Measurements from ENCODE around the gene CCDC159. TPM values are rescaled to one million over a fixed set of nuclear protein-coding genes. Genes with fewer than 3 reads are reported as not detected.
"Not testable (repeated sequence)": the region's sequence is repeated elsewhere in the genome, so short reads cannot be mapped to it uniquely, and the experiment has no call there.

Gene CCDC159
- total RNA-seq, 1 donor from 2014 or later: 14.6 TPM

DNA sequence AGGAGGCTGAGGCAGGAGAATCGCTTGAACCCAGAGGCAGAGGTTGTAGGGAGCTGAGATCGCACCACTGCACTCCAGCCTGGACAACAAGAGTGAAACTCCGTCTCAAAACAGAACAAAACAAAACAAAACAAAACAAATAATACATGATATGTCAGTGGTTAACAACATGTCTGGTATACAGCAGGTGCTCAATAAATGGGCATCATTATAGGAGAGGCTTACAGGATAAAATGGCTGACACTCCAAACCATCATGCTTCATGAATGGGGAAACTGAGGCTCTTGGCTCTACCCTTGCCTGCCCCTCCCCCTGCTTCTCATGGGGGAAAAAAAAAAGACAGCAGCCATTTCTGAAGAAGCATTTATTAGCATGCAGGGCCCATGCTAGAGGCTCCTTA lies 3.9 kb upstream of the CCDC159 start:
- no peak overlapping the region for H3K27ac Mint-ChIP-seq
- H3K9me3 Mint-ChIP-seq: no peaks in the 10 kb centered on the region
- no peak overlapping the region for H3K4me3 Mint-ChIP-seq (ENCODE audit: low read depth)
- peaks cover 3% of the 10 kb centered on the region for H3K36me3 Mint-ChIP-seq (ENCODE audit: low read depth)
- H3K27me3 Mint-ChIP-seq (ENCODE audit: low read depth): no peaks in the 10 kb centered on the region
- DNase-seq (ENCODE audit: low spot score): no peak
- peaks cover 32% of the 10 kb centered on the region for H3K4me1 Mint-ChIP-seq (ENCODE audit: low read depth)
- intact Hi-C loops (cut with micrococcal nuclease): no loop called here

DNA sequence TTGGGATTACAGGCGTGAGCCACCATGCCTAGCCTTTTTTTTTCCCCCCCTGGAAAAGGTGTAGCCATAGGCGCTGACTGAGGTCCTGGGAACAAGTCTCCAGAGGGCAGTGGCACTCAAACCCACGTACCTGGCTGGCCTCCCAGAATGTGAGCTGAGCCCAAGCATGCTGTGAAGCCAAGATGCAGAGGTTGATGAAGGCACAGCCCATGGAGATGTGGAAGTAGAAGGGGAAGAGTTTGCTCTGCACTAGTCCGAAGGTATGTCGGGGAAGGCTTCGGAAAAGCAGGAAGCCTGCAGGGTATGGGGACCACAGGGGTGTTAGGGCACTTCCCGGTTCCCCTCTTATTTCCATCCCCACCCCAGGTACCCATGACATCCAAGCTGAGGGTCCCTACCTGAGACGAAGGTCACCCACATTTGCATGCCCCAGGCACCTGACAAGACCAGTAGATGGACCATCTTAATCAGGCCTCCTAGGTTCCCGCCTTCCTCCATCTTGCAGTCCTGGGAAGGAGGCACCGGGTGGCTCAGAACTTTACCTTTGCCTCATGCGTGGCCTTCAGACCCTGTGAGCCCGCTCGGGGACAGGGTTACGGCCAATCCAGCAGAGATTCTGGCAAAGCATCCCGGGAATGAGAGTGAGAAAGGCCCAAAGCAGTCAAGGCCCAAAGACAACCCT lies 1.1 kb upstream of the CCDC159 start:
- H3K27ac Mint-ChIP-seq: peak overlapping the region; percentile 94
- H3K27me3 Mint-ChIP-seq (ENCODE audit: low read depth): no peaks in the 10 kb centered on the region
- peaks cover 11% of the 10 kb centered on the region for H3K36me3 Mint-ChIP-seq (ENCODE audit: low read depth)
- peaks cover 20% of the 10 kb centered on the region for H3K4me1 Mint-ChIP-seq (ENCODE audit: low read depth)
- peaks cover 12% of the 10 kb centered on the region for H3K9me3 Mint-ChIP-seq
- no peak for DNase-seq (ENCODE audit: low spot score)
- intact Hi-C loops (cut with micrococcal nuclease): no loop called here
- peak overlapping the region; percentile 96 for H3K4me3 Mint-ChIP-seq (ENCODE audit: low read depth)

DNA sequence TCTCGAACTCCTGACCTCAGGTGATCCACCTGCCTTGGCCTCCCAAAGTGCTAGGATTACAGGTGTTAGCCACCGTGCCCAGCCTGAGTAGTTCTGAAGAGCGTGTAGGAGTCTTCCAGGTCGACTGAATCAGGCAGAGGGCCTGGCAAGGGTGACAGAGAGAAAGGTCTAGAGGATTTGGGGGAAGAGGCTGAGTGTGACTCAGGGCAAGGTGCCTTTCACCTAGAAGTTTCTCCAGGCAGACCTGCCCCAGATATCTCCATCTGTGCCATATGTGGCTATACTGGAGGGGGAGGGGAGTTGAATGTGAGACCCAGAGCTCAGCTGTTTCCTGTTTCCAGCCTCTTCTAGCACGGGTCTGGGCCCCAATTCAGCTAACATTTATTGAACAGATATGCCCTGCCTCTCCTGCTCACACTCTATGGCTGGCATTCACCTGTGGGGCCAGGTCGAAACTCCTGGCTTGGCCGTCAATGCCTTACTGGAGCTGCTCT lies 1.3 kb downstream of the CCDC159 start:
- Mint-ChIP-seq H3K27me3 (ENCODE audit: low read depth) (no peaks in the 10 kb centered on the region), H3K27ac (no peak overlapping the region), H3K36me3 (ENCODE audit: low read depth) (peaks cover 7% of the 10 kb centered on the region), H3K4me1 (ENCODE audit: low read depth) (peaks cover 20% of the 10 kb centered on the region), H3K4me3 (ENCODE audit: low read depth) (peak overlapping the region; percentile 96), H3K9me3 (peaks cover 12% of the 10 kb centered on the region)
- no peak for DNase-seq (ENCODE audit: low spot score)
- intact Hi-C loops (cut with micrococcal nuclease): loop anchor here (2.0 kb wide), 1 partner anchor 27 kb away; the partner anchor contains the start of gene SWSAP1

DNA sequence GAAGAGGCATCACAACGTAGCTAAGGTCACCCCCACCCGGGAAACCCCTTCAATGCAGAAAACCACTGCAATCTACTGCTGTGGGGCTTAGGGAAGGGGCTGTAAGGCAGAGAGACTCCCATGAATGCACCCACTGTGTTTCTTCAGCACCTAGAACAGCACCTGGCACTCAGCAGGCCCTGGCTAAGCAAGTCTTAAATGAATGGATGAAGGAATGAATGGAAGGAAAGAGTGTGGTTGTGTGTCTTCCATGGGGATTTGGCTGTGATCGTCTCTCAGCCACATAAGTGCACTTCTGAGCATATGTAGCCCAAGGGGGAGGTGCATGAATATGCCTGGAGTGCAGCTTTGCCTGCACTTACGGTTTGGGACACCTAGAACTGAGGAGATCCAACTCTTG lies 2.9 kb downstream of the CCDC159 start:
- Mint-ChIP-seq H3K27ac (no peak overlapping the region), H3K9me3 (peaks cover 12% of the 10 kb centered on the region), H3K4me3 (ENCODE audit: low read depth) (no peak overlapping the region), H3K36me3 (ENCODE audit: low read depth) (peaks cover 7% of the 10 kb centered on the region), H3K4me1 (ENCODE audit: low read depth) (peaks cover 20% of the 10 kb centered on the region), H3K27me3 (ENCODE audit: low read depth) (no peaks in the 10 kb centered on the region)
- intact Hi-C loops (cut with micrococcal nuclease): no loop called here
- no peak for DNase-seq (ENCODE audit: low spot score)

- H3K27me3 Mint-ChIP-seq (ENCODE audit: low read depth); H3K4me1 Mint-ChIP-seq (ENCODE audit: low read depth); H3K9me3 Mint-ChIP-seq; H3K36me3 Mint-ChIP-seq (ENCODE audit: low read depth); H3K27ac Mint-ChIP-seq; DNase-seq (ENCODE audit: low spot score); H3K4me3 Mint-ChIP-seq (ENCODE audit: low read depth); intact Hi-C loops (cut with micrococcal nuclease): not testable (repeated sequence)
Observed at GRCh38 chr19:11354102-11354501, 7.8 kb downstream of the CCDC159 start.

DNA sequence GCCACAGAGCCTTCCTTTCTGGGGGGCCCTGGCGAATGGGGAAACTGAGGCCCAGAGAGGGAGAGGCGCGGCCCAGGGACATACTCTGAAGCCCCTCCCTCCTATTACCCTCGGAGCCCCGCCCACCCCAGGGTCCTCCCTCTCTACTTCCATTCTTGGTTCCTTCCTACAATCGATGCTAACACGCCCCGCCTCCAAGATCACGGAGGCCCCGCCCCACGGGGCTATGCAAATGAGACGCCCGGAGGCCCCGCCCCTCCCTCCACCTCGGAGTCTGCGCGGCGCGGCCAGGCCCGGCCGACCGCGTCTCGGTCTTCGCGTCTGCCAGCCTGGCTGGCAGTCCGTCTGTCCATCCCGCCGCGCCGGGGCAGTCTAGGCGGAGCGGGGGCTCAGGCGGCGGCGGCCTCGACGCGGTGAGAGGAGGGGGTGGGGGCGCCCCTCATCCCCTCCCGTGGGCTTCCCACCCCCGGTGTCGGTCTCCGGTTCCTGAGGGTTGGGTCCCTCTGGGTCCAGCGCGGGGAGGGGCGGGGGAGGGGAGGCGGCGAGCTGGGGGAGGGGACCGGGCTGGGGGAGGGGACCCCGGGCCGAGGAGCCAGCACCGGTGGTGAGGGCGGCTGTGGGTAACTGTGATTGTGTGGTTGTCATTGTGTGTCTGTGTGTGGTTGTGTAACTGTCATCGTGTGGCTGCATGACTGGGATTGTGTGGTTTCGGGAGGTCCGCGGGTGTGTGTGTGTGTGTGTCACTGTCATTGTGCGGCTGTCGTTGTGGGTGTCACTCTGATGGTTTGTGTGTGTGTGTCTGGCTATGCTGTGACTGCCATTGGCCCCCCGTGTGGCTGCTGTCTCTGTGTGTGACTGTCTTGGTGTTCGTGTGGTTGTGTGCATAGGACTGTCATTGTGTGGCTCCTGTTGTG lies 9.1 kb downstream of the CCDC159 start, which contains the start of gene PLPPR2:
TSS of gene PLPPR2 (plus strand) at position 273 of the 914 bp plus-strand sequence. CDS start 2,242 bp downstream, outside the sequence.
- intact Hi-C loops (cut with micrococcal nuclease): loop anchor here (1.0 kb wide), 1 partner anchor 19 kb away; the partner anchor contains the start of gene SWSAP1
- Mint-ChIP-seq H3K4me1 (ENCODE audit: low read depth) (peaks cover 7% of the 10 kb centered on the region), H3K36me3 (ENCODE audit: low read depth) (no peaks in the 10 kb centered on the region), H3K9me3 (no peaks in the 10 kb centered on the region), H3K27me3 (ENCODE audit: low read depth) (peaks cover 5% of the 10 kb centered on the region), H3K4me3 (ENCODE audit: low read depth) (peak within 1 kb of the TSS; percentile 72), H3K27ac (no peak within 1 kb of the TSS)
- peak; percentile 80 for DNase-seq (ENCODE audit: low spot score)

GRCh38 chr19:11356074-11356397 lies 9.7 kb downstream of the CCDC159 start:
- intact Hi-C loops (cut with micrococcal nuclease): no loop called here

DNA sequence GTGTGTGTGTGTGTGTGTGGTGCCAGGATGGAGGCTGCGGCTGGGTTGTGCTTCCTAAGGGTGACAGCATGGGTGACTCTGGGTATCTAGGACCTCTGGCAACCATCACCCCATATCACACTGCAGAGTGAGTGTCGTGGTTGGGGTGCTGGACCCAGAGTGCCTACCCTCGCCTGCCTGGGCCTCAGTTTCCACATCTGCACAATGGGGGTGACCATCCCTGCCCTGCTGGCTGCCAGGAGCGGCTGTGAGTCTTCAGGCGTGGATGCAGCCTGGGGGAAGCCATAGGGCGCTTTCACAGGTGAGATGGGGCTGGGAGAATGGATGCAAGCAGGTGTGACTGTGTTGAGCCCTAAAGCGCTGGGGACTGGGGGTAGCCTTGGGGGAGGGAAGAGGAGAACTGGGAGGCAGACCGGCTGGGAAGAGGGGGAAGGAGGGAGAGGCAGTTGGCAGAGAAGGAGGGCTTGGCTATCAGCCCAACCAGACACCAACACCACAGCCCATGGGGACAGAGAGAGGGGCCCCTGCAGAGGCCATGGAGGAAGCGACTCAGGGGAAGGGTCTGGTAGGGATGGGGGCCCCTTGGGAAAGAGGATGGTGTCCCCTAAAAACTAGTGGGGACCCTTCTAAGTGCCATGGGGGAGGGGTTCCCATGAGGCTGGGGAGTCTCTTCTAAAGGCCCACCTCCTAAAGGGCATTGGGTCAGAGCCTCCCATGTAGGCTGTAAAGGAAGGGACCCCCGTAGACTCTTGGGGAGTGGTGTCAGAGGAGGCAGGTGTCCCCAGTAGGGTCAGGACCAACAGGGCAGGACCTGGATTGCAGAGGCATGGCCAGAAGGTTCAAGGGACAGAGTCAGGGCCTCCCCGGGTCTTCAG lies 10.6 kb downstream of the CCDC159 start:
- no peaks in the 10 kb centered on the region for H3K9me3 Mint-ChIP-seq
- peaks cover 7% of the 10 kb centered on the region for H3K4me1 Mint-ChIP-seq (ENCODE audit: low read depth)
- H3K4me3 Mint-ChIP-seq (ENCODE audit: low read depth): no peak overlapping the region
- no peaks in the 10 kb centered on the region for H3K36me3 Mint-ChIP-seq (ENCODE audit: low read depth)
- DNase-seq (ENCODE audit: low spot score): no peak
- peaks cover 5% of the 10 kb centered on the region for H3K27me3 Mint-ChIP-seq (ENCODE audit: low read depth)
- no peak overlapping the region for H3K27ac Mint-ChIP-seq
- intact Hi-C loops (cut with micrococcal nuclease): no loop called here

More at GRCh38 chr19:11356074-11356397, 9.7 kb downstream of the CCDC159 start:
- DNase-seq (ENCODE audit: low spot score): no peak
- peaks cover 7% of the 10 kb centered on the region for H3K4me1 Mint-ChIP-seq (ENCODE audit: low read depth)
- H3K36me3 Mint-ChIP-seq (ENCODE audit: low read depth): no peaks in the 10 kb centered on the region
- peak overlapping the region; percentile 72 for H3K4me3 Mint-ChIP-seq (ENCODE audit: low read depth)
- no peak overlapping the region for H3K27ac Mint-ChIP-seq
- H3K27me3 Mint-ChIP-seq (ENCODE audit: low read depth): peaks cover 5% of the 10 kb centered on the region
- H3K9me3 Mint-ChIP-seq: no peaks in the 10 kb centered on the region

DNA sequence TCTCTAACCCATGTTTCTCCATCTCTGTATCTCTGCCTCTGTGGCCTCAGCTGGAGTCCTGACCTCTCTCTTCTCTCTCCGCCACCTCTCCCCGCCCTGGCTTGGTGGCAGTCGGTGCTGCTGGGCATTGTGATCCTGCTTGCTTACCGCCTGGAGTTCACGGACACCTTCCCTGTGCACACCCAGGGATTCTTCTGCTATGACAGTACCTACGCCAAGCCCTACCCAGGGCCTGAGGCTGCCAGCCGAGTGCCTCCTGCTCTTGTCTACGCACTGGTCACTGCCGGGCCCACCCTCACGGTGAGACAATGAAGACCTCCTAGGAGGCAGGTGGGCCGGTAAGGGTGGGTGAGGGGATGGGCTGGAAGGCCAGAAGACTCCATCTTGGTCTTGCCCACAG lies 13.1 kb downstream of the CCDC159 start:
- Mint-ChIP-seq H3K9me3 (no peaks in the 10 kb centered on the region), H3K27ac (no peak overlapping the region), H3K4me3 (ENCODE audit: low read depth) (no peak overlapping the region), H3K36me3 (ENCODE audit: low read depth) (no peaks in the 10 kb centered on the region), H3K4me1 (ENCODE audit: low read depth) (peaks cover 7% of the 10 kb centered on the region), H3K27me3 (ENCODE audit: low read depth) (peaks cover 5% of the 10 kb centered on the region)
- no peak for DNase-seq (ENCODE audit: low spot score)
- intact Hi-C loops (cut with micrococcal nuclease): no loop called here

GRCh38 chr19:11361037-11361770 lies 14.9 kb downstream of the CCDC159 start:
- H3K27ac Mint-ChIP-seq: no peak overlapping the region
- peaks cover under 1% of the 10 kb centered on the region for H3K27me3 Mint-ChIP-seq (ENCODE audit: low read depth)
- H3K4me3 Mint-ChIP-seq (ENCODE audit: low read depth): no peak overlapping the region
- intact Hi-C loops (cut with micrococcal nuclease): no loop called here
- no peaks in the 10 kb centered on the region for H3K36me3 Mint-ChIP-seq (ENCODE audit: low read depth)
- peaks cover under 1% of the 10 kb centered on the region for H3K4me1 Mint-ChIP-seq (ENCODE audit: low read depth)
- no peak for DNase-seq (ENCODE audit: low spot score)
- H3K9me3 Mint-ChIP-seq: no peaks in the 10 kb centered on the region

- intact Hi-C loops (cut with micrococcal nuclease): no loop called here
- no peaks in the 10 kb centered on the region for H3K27me3 Mint-ChIP-seq (ENCODE audit: low read depth)
- no peaks in the 10 kb centered on the region for H3K36me3 Mint-ChIP-seq (ENCODE audit: low read depth)
- H3K4me1 Mint-ChIP-seq (ENCODE audit: low read depth): no peaks in the 10 kb centered on the region
- no peak for DNase-seq (ENCODE audit: low spot score)
- no peaks in the 10 kb centered on the region for H3K9me3 Mint-ChIP-seq
- H3K4me3 Mint-ChIP-seq (ENCODE audit: low read depth): no peak overlapping the region
- H3K27ac Mint-ChIP-seq: no peak overlapping the region
Observed at GRCh38 chr19:11361771-11362731, 15.7 kb downstream of the CCDC159 start.

Measured in activated T-helper 2 cell treated with anti-CD3 and anti-CD28 coated beads, Interferon-gamma antibody, Interleukin-2, Interleukin-4, amounts not matched to agents 10 μg/mL and 5 μg/mL and 100 μg/mL, durations not matched to agents 14 hours and 24 hours and 36 hours (primary cell).